Lower lobe of right lung (tissue), 2 donors: Measurements from ENCODE around the gene ABCC1. TPM values are rescaled to one million over a fixed set of nuclear protein-coding genes. Genes with fewer than 3 reads are reported as not detected.
"Not testable (repeated sequence)": the region's sequence is repeated elsewhere in the genome, so short reads cannot be mapped to it uniquely, and the experiment has no call there.

ENCODE experiments used
- ATAC-seq, 2 donors: fragments of 200-7000 bp; cut with Tn5 transposase; one replicate each; pipeline ENCODE4 v1.9.1; 2020 to 2022; ENCODE audit warnings: mild to moderate bottlenecking in 2 of 2, moderate library complexity in 2 of 2
- DNase-seq: peaks from one replicate; pipeline ENCODE4 v3.0.0-alpha.2; 2020
- H3K27ac ChIP-seq: fragments of 200-600 bp; one replicate; pipeline ENCODE4 v1.8.0; 2022
- H3K27me3 ChIP-seq: fragments of 200-600 bp; one replicate; pipeline ENCODE4 v1.8.0; 2022; ENCODE audit warnings: low read depth
- H3K36me3 ChIP-seq: fragments of 200-600 bp; one replicate; pipeline ENCODE4 v1.8.0; 2022; ENCODE audit warnings: mild to moderate bottlenecking
- H3K4me1 ChIP-seq: fragments of 200-600 bp; one replicate; pipeline ENCODE4 v1.8.0; 2022
- H3K4me3 ChIP-seq: fragments of 200-600 bp; one replicate; pipeline ENCODE4 v1.8.0; 2022; ENCODE audit warnings: mild to moderate bottlenecking
- H3K9me3 ChIP-seq: fragments of 200-600 bp; one replicate; pipeline ENCODE4 v1.8.0; 2022
- intact Hi-C: fragments of 100-400 bp; cut with DNase I; formaldehyde crosslinking; loops from one replicate; pipeline ENCODE4 v1.11.0; 2022
- total RNA-seq: library from RNA; stranded (reverse); fragmentation: NEBNext Ultra II Directional; extraction: Animal tissue kit (Norgen Biotek cat#: 25700); gene quantifications from one replicate; pipeline ENCODE4 v1.2.1, GENCODE V29; 2021
- TF ChIP-seq, protein P1 (sequence below): fragments of 200-600 bp; IDR thresholded peaks from one replicate; pipeline ENCODE4 v1.8.0; 2022; ENCODE audit warnings: antibody characterized with exemption, mild to moderate bottlenecking
- donor health status: DM: no; HTN: yes; CAD: no; lungs with severe emphysema.

The ABCC1 gene
- total RNA-seq, 1 donor from 2014 or later, result 47.5 TPM

DNA sequence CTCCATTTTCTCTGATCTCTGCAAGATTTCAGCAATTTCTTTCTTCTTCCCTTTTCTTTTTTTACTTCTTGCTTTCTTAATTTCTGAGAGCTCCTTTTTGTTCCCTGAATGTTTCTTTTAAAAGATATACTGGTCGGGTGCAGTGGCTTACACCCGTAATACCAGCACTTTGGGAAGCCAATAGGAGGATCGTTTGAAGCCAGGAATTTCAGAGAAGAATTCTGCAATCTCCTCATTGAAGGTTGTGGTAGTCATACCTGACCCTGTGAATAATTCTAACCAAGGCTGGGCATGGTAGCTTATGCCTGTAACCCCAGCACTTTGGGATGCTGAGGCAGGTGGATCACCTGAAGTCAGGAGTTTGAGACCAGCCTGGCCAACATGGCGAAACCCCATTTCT is 15.6 kb upstream of the ABCC1 start:
- intact Hi-C loops, result no loop called here
- H3K9me3 ChIP-seq, result no peaks in the 10 kb centered on the region
- ATAC-seq, result no peak
- H3K27me3 ChIP-seq, result no peaks in the 10 kb centered on the region
- TF ChIP-seq, protein P1, sequence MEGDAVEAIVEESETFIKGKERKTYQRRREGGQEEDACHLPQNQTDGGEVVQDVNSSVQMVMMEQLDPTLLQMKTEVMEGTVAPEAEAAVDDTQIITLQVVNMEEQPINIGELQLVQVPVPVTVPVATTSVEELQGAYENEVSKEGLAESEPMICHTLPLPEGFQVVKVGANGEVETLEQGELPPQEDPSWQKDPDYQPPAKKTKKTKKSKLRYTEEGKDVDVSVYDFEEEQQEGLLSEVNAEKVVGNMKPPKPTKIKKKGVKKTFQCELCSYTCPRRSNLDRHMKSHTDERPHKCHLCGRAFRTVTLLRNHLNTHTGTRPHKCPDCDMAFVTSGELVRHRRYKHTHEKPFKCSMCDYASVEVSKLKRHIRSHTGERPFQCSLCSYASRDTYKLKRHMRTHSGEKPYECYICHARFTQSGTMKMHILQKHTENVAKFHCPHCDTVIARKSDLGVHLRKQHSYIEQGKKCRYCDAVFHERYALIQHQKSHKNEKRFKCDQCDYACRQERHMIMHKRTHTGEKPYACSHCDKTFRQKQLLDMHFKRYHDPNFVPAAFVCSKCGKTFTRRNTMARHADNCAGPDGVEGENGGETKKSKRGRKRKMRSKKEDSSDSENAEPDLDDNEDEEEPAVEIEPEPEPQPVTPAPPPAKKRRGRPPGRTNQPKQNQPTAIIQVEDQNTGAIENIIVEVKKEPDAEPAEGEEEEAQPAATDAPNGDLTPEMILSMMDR, result no peak
- no peak overlapping the region for H3K4me3 ChIP-seq
- H3K4me1 ChIP-seq, result no peaks in the 10 kb centered on the region
- no peaks in the 10 kb centered on the region for H3K36me3 ChIP-seq
- DNase-seq, result no peak
- H3K27ac ChIP-seq, result no peak overlapping the region

DNA sequence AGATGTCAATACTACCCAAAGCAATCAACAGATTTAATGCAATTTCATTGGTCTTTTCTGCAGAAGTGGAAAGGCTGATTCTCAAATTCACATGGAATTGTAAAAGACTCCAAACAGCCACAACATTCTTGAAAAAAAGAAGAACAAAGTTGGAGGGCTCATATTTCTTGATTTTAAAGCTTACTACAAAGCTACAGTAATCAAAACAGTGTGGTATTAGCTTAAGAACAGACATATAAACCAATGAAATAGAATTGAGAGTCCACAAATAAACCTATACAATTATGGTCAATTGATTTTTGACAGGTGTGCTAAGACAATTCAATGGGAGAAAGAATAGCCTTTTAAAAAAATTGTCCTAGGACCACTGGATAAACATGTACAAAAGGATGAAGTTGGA is 14.4 kb upstream of the ABCC1 start:
- H3K27me3 ChIP-seq, result no peaks in the 10 kb centered on the region
- no peak overlapping the region for H3K4me3 ChIP-seq
- no peak for ATAC-seq
- no peaks in the 10 kb centered on the region for H3K36me3 ChIP-seq
- intact Hi-C loops, result no loop called here
- no peak overlapping the region for H3K27ac ChIP-seq
- TF ChIP-seq, protein P1, result no peak
- no peaks in the 10 kb centered on the region for H3K4me1 ChIP-seq
- H3K9me3 ChIP-seq, result no peaks in the 10 kb centered on the region
- DNase-seq, result no peak

DNA sequence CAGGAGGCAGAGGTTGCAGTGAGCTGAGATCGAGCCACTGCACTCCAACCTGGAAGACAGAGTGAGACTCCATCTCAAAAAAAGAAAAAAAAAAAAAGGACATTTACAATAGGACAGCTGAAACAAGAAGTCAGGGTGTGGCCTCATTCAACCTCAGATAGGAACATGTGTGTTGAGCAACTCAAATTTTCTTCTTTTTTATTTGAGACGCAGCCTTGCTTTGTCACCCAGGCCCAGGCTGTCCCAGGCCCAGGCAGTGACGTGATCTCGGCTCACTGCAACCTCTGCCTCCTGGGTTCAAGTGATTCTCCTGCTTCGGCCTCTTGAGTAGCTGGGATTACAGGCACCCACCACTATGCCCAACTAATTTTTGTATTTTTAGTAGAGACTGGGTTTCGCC is 12.6 kb upstream of the ABCC1 start:
- DNase-seq, H3K36me3 ChIP-seq: not testable (repeated sequence)

DNA sequence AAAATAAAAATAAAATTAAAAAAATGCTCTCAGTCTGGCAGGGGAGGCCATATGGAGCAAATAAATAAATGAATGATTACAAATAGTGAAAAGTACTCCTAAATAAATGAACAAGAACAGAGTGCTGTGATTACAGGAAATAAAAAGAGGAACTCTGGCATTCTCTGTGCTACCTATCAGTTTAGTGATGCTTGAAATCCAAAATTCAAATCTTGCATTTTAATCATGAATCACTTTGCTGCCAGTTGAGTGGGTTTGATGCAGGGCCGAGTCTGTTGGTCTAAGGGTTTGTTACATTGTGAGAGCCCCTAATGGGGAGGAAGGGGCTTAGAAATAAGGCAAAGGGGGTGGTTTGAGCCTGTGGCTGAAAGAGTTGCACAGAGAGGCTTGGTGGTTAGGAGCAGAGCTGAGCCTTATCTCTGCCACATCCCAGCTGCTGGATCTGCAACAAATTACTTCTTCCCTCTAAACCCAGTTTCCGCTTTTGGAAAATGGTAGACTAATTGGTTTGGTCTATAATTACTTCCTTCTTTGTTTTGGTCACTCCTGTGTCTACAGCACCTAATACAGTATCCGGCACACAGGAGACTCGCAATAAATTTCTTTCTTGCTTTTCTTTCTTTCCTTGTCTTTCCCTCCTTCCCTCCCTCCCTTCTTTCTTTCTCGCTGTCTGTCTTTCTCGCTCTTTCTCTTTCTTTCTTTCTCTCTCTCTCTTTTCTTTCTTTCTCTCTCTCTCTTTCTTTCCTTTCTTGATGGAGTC is 6.3 kb upstream of the ABCC1 start:
- no peaks in the 10 kb centered on the region for H3K36me3 ChIP-seq
- H3K27me3 ChIP-seq, result no peaks in the 10 kb centered on the region
- no peak for ATAC-seq
- no peak for DNase-seq
- H3K4me1 ChIP-seq, result no peaks in the 10 kb centered on the region
- no peak overlapping the region for H3K27ac ChIP-seq
- H3K4me3 ChIP-seq, result no peak overlapping the region
- H3K9me3 ChIP-seq, result no peaks in the 10 kb centered on the region
- intact Hi-C loops, result no loop called here
- TF ChIP-seq, protein P1, result no peak

More for the DNA sequence above, 12.6 kb upstream of the ABCC1 start:
- ATAC-seq, result peak; percentile 54 to 55
- H3K4me1 ChIP-seq, H3K9me3 ChIP-seq, H3K27ac ChIP-seq, H3K4me3 ChIP-seq, H3K27me3 ChIP-seq, intact Hi-C loops: not testable (repeated sequence)

DNA sequence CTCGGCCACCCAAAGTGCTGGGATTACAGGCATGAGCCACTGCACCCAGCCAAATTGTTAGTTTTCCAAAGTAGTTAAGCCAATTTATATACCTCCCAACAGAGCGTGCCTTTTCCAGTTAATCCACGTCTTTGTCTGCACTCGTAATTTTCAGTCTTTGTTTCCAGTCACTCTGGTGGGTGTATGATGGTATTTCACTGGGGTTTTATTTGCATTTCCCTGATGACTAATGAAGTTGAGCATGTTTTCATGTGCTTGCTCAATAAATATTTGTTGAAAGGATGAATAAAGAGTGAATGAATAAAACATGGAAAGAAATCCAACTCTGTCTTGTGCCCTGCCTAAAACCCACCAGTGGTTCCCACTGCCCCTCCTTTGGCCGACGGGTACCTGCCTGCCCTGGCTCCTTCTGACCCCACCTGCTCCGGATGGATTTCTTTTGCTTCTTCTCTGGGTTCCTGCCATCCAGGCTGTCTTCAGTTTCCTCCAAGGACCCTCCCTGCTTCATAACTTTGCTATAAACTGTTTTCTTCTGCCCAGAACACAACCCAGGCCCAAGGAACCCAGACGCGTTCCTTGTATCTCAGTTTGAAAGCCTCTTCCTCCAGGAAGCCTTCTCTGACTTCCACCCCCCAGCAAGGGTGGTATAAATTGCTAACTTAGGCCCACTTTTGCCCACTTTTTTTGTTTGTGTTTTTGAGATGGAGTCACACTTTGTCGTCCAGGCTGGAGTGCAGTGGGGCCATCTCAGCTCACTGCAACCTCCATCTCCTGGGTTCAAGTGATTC is 3.0 kb upstream of the ABCC1 start:
- intact Hi-C loops, result no loop called here

More for the DNA sequence above, 3.0 kb upstream of the ABCC1 start:
- H3K27ac ChIP-seq, result no peak overlapping the region
- H3K4me1 ChIP-seq, result peaks cover 14% of the 10 kb centered on the region
- no peak for DNase-seq
- no peaks in the 10 kb centered on the region for H3K9me3 ChIP-seq
- no peak overlapping the region for H3K4me3 ChIP-seq
- TF ChIP-seq, protein P1, result no peak
- no peaks in the 10 kb centered on the region for H3K27me3 ChIP-seq
- no peaks in the 10 kb centered on the region for H3K36me3 ChIP-seq
- no peak for ATAC-seq
